Caki2 (cell line): ENCODE data around the gene RASSF3. TPM values are rescaled to one million over a fixed set of nuclear protein-coding genes. Genes with fewer than 3 reads are reported as not detected.
A peak's percentile ranks its signal among the peaks of the same experiment; 100 is the strongest.
"Not testable (repeated sequence)": the region's sequence is repeated elsewhere in the genome, so short reads cannot be mapped to it uniquely, and the experiment has no call there.

Source experiments
- DNase-seq: peaks from one replicate; pipeline ENCODE4 v3.0.0-alpha.2; 2015; ENCODE audit warnings: low read depth
- in situ Hi-C: cut with HindIII; loops from 2 replicates; pipeline ENCODE4 v1.10.0; 2016; ENCODE audit warnings: low sequenced_read_pairs, low pct_unique_long_range_greater_than_20kb, mixed read lengths
- total RNA-seq: library from RNA; depleted of rRNA; stranded (reverse); fragments of >200 nt; shearing (Covaris generic); gene quantifications from 2 replicates; pipeline ENCODE4 v1.2.3, GENCODE V29; 2014; ENCODE audit warnings: low replicate concordance

RASSF3 gene
- total RNA-seq, 1 experiment from 2014 or later = 50.0 TPM

- DNase-seq = peak; percentile 99
- in situ Hi-C loops = no loop called here
Observed at GRCh38 chr12:64625243-64626077, 15.2 kb downstream of the RASSF3 start.

- DNase-seq, in situ Hi-C loops: not testable (repeated sequence)
Observed at GRCh38 chr12:64626588-64626987, 16.3 kb downstream of the RASSF3 start.

- no peak for DNase-seq
- in situ Hi-C loops = no loop called here
Observed at GRCh38 chr12:64627771-64628170, 17.5 kb downstream of the RASSF3 start.

DNA sequence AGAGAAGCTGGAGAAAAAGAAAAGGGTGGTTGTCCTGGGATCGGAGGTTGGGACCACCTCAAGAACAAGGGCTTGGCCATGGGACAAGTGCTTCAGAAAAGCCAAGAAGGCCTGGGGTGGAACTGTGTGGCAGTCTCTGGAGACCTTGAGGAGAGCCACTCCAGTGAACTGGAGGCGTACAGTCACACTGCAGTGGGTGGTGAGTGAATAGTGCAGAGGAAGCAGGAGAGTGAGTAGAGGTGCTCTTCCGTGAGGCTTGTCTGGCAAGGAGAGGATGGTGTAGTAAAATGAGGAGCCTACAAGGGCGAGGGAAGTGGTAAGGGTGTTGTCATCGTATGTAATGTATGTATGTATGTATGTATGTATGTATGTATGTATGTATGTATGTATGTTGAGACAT is 20.9 kb downstream of the RASSF3 start:
- DNase-seq = no peak
- in situ Hi-C loops = no loop called here

DNA sequence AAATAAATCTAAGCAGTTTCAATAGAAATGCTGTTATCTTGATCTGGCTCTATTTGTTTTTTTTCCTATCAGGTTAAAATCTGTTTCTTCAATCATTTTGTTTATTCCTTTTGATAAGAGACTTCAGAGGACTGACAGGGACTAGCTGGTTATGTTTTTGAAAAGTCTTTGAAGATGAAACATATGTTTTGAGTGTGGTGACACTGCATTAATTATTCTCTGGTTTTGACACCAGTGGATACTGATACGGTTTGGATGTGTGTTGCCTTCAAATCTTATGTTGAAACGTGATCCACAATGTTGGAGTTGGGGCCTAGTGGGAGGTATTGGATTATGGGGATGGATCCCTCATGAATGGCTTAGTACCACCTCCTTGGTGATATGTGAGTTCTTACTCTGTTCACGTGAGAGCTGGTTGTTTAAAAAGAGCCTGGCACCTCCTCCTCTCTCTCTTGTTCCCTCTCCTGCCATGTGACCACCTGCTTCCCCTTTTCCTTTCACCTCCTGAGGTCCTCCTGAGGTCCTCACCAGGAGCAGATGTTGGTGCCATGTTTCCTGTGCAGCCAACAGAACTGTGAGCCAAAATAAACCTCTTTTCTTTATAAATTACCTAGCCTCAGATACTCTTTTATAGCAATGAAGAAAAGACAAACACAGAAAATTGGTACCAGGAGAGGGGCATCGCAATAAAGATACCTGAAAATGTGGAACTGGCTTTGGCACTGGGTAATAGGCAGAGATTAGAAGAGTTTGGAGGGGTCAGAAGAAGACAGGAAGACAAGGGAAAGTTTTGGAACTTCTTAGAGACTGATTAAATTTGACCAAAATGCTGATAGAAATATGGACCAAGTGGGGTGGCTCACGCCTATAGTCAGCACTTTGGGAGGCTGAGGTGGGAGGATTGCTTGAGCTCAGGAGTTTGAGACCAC is 23.0 kb downstream of the RASSF3 start:
- peak; percentile 39 for DNase-seq
- in situ Hi-C loops = no loop called here

DNA sequence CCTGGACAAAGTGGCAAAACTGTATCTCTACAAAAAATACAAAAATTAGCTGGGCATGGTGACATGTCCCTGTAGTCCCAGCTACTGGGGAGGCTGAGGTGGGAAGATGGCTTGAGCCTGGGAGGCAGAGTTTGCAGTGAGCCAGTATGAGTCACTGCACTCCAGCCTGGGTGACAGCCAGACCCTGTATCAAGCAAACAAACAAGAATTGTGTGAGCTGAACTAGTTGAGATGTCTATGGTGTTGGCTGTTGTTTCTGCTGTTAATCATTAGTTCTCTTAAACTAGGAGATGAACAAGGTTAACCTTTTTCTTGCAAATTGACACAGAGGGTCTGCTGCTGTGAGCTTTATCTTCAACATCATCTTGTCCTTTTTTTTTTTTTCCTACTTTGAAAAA is 23.6 kb downstream of the RASSF3 start:
- DNase-seq = peak; percentile 92
- in situ Hi-C loops = no loop called here

DNA sequence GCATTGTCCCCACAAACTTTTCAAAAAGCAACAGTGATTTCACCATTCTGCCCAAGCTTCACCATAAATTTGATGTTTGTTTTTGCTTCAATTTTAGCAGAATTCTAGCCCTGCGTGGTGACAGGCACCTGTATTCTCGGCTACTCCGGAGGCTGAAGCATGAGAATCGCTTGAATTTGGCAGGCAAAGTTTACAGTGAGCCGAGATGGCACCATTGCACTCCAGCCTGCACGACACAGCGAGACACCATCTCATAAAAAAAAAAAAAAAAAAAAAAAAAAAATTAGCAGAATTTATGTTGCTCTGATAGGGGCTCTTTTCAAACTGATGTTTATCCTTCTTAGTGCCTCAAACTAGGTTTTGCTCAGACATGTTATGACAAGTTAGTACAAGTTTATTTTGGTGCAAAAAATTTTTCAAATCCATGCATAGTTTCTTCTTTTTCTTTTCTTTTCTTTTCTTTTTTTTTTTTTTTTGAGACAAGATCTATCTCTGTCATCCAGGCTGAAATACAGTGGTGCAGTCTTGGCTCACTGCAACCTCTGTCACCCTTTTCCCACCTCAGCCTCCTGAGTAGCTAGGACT is 24.3 kb downstream of the RASSF3 start:
- in situ Hi-C loops = no loop called here

DNA sequence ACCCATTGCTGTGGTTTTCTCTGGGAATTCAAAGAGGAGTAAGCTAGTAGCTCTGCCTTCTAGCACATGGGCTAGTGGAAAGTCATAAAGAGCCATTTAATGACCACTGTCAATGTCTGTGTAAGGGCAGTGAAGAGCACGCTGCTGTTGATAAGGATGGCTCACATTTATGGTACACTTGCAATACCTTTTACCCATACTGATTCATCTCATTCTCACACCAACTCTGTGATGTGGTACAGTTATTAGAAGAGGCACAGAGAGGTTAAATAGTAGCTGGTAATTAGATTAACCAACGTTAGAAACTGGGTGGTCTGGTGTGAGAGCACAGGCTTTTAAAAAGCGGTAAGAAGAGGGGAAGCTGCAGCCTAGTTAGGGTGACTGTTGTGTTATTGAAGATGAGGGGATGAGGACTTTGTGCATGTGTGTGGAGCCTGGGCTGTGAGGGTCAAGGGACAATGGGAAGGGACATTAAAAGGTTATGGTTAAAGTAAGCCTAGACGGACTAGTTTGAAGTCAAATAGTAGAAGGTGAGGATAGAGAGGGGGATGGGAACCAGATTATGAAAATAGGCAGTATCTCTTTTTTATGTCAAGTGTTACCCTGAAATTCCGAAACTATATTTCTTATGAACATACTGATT is 25.2 kb downstream of the RASSF3 start:
- in situ Hi-C loops = no loop called here
- no peak for DNase-seq

More for the DNA sequence above, 24.3 kb downstream of the RASSF3 start:
- no peak for DNase-seq

- DNase-seq = no peak
- in situ Hi-C loops = no loop called here
Observed at GRCh38 chr12:64636856-64637255, 26.6 kb downstream of the RASSF3 start.

DNA sequence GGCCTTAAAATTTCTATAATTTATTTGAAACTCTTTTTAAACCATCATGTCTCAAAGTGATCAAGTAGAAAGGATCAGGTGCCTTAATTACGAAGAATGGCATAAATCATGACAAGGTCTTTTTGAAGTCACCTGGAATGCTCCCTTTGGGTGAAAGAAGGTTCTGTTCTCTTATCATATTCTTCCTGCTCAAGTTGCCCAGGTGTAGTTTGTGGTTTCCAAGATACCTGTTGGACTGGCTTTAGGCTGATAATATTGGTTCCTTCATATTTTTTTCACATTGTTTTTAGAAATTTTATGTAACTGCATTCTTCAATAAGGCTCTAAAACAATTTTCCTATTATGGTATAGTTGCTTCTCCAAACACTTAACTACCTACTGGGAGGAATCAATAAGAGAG is 29.2 kb downstream of the RASSF3 start:
- no peak for DNase-seq
- in situ Hi-C loops = no loop called here

DNA sequence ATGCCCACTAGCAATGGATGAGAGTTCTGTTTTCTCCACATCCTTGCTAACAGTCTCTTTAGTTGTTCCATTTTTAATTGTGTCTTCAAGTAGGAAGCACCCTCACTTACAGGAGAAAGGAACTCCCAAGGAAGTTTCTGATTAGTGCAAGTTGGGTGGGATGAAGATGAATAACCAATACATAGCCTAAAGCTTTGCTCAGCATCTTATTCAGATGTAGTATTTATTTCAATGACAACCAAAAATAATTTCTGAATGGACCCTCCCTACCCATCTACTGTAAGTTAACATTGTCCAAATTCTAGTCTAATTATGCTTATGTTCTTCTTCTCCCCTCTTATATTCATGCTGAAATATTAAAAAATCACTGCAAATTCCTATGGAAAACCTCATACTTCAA is 36.0 kb downstream of the RASSF3 start:
- in situ Hi-C loops = no loop called here
- DNase-seq = no peak

DNA sequence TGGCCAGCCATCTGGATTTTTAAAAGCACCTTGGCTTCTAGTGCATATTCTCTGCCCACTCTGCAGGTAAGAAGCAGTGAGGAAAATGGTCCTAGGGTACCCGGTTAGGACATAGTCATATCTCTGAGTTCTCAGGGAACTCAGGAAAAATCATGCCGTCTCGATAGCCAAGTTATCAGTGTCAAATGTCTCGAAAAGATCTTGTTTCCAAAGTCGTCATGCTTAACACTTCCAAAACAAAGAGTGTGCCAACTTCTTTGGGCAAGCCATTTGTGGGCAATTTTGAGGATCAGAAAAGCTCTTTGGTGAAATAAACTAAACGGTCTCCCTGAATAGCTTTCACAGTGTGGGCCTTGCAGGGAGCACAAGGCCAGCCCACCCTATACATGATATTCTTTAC is 39.2 kb downstream of the RASSF3 start:
- DNase-seq = no peak
- in situ Hi-C loops = no loop called here

DNA sequence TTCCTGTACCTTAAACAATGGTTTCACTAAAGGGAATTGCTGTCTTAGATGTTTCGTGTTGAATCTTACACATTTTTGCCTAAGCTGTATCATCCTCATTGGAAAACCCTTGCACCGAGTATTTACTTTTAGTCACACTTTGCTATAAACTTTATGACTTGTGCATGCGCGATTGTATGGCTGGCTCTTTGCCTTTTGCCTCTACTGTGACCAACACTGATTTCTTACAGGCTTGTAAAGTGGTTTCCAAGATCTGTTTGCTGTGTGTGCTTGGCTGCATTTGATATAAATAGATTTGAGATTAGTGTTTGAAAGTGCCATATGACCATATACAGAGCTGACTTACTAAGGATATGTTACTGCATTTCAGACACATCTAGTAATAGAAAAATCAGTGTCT is 40.5 kb downstream of the RASSF3 start:
- peak; percentile 37 for DNase-seq

GRCh38 chr12:64652346-64652745 is 42.1 kb downstream of the RASSF3 start:
- no peak for DNase-seq
- in situ Hi-C loops = no loop called here

More for the DNA sequence above, 40.5 kb downstream of the RASSF3 start:
- in situ Hi-C loops = no loop called here

DNA sequence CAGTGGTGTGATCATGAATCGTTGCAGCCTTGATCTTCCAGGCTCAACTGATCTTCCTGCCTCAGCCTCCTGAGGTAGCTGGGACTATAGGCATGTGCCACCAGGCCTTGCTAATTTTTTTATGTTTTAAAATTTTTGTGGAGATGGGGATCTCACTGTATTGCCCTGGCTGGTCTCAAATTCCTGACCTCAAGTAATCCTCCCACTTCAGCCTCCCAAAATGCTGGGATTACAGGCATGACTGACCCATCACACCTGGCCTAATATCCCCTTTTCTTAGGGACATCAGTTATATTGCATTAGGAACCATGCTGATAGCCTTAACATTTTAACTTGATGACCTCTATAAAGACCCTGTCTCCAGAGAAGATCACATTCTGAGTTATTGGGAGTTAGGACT is 42.8 kb downstream of the RASSF3 start:
- in situ Hi-C loops = no loop called here
- no peak for DNase-seq

GRCh38 chr12:64653907-64654306 is 43.6 kb downstream of the RASSF3 start:
- in situ Hi-C loops, DNase-seq: not testable (repeated sequence)

GRCh38 chr12:64655141-64655540 is 44.8 kb downstream of the RASSF3 start:
- in situ Hi-C loops = no loop called here
- no peak for DNase-seq

DNA sequence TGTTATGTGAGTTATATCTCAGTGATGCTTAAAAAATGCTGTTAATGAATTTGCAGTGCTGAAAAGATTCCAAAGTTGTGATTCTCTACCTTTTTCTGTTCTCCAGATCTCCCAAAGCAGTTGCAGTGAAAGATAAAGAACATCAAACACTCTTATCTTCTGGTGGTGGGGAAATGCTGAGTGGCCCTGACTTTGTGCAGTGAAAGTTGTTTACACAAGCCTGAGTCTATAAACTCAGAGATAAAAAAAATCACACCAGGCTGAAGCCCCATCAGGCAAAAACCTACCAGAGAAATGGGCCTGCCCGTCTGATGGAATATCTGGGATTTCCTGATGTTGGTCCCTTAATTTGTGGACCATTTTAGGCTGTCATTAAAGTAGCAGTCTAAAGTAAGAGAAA is 46.1 kb downstream of the RASSF3 start:
- DNase-seq = no peak
- in situ Hi-C loops = no loop called here
